Measurements from ENCODE around the gene RPL21.

The RPL21 gene

DNA sequence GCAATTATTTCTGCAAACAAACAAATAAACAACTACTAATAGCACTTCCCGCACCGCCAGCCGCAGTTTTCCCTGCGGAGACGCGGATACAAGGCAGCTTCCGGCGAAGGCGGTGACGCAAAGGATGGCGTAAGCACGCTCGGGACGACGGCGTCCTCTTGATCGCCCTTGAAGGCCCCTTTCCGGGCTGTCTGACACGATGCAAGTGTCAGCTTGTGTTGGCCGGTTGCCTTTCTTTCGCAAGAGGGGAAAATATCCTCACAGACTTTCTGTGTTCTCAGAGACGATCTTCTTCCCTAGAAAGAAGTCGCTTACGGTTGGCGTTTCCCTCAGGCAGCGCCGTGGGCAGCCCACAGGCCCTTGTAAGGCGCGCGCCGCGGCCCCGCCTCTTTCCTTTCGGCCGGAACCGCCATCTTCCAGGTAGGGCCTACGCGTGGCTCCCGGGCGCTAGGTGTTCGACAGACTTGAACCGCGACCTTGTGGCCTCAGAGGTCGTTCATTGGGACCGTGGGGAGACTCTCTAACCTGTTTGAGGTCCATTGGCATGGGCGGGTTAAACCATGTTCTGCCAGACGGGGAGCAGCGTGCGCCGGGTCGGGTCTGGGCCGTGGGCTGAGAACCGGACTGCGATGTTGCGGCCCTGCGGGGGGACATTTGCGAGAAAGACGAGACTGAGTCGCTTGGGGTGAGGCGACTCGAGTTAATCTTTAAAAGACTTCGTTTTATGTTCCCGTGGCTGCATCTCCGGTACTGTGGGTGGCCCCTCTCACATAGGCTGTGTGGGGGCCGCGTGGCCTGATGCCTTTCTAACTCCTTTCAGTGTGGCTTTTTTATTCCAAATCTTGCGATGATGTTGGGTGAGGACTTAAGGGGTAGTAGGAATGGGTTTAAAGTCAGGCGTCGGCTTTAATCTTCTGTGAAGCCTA lies at the start of gene RPL21:
RPL21 (plus strand) TSS at position 393 of the 926 bp plus-strand sequence. CDS start 2,219 bp downstream, outside the sequence.
- TF ChIP-seq, protein P1, sequence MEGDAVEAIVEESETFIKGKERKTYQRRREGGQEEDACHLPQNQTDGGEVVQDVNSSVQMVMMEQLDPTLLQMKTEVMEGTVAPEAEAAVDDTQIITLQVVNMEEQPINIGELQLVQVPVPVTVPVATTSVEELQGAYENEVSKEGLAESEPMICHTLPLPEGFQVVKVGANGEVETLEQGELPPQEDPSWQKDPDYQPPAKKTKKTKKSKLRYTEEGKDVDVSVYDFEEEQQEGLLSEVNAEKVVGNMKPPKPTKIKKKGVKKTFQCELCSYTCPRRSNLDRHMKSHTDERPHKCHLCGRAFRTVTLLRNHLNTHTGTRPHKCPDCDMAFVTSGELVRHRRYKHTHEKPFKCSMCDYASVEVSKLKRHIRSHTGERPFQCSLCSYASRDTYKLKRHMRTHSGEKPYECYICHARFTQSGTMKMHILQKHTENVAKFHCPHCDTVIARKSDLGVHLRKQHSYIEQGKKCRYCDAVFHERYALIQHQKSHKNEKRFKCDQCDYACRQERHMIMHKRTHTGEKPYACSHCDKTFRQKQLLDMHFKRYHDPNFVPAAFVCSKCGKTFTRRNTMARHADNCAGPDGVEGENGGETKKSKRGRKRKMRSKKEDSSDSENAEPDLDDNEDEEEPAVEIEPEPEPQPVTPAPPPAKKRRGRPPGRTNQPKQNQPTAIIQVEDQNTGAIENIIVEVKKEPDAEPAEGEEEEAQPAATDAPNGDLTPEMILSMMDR (IDR thresholded peaks at IDR 0.05; ENCODE audit: poor library complexity, severe bottlenecking): no peak
- Histone ChIP-seq H3K27ac (ENCODE audit: poor library complexity, severe bottlenecking) (peak within 1 kb of the TSS; percentile 80), H3K27me3 (ENCODE audit: insufficient read depth, poor library complexity, severe bottlenecking) (no peaks in the 10 kb centered on the region), H3K4me3 (ENCODE audit: severe bottlenecking) (peak within 1 kb of the TSS; percentile 93), H3K4me1 (ENCODE audit: insufficient read depth, poor library complexity, severe bottlenecking) (peaks cover 6% of the 10 kb centered on the region), H3K36me3 (ENCODE audit: low read depth) (peaks cover 50% of the 10 kb centered on the region), H3K9me3 (ENCODE audit: severe bottlenecking) (no peaks in the 10 kb centered on the region)
- ATAC-seq (ENCODE audit: low read depth) (peak; percentile 92), DNase-seq (ENCODE audit: low spot score) (peak; percentile 91)

DNA sequence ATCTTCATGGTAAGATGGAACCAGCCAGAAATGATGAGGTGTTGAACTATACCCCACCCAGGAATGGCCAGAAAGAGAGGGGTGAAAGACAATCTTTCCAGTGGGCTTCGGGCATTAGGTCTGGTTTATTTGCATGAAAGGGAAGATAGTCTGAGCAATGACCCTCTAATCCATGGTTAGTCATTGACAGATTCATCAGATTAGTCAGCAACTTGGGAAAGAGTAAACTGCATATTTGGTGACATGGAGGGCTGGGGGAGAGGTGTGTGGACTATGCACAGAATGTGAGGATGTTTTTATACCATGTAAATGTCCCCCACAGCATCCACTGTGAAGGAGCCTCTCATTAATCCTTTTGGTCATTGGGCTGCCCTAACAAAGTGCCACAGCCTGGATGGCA lies 49.7 kb upstream of the RPL21 start:
- no peaks in the 10 kb centered on the region for H3K4me1 ChIP-seq (ENCODE audit: insufficient read depth, poor library complexity, severe bottlenecking)
- no peaks in the 10 kb centered on the region for H3K9me3 ChIP-seq (ENCODE audit: severe bottlenecking)
- TF ChIP-seq, protein P1 (IDR thresholded peaks at IDR 0.05; ENCODE audit: poor library complexity, severe bottlenecking): no peak
- no peak overlapping the region for H3K27ac ChIP-seq (ENCODE audit: poor library complexity, severe bottlenecking)
- no peak for DNase-seq (ENCODE audit: low spot score)
- no peak for ATAC-seq (ENCODE audit: low read depth)
- no peak overlapping the region for H3K4me3 ChIP-seq (ENCODE audit: severe bottlenecking)
- H3K36me3 ChIP-seq (ENCODE audit: low read depth): no peaks in the 10 kb centered on the region
- H3K27me3 ChIP-seq (ENCODE audit: insufficient read depth, poor library complexity, severe bottlenecking): no peaks in the 10 kb centered on the region

DNA sequence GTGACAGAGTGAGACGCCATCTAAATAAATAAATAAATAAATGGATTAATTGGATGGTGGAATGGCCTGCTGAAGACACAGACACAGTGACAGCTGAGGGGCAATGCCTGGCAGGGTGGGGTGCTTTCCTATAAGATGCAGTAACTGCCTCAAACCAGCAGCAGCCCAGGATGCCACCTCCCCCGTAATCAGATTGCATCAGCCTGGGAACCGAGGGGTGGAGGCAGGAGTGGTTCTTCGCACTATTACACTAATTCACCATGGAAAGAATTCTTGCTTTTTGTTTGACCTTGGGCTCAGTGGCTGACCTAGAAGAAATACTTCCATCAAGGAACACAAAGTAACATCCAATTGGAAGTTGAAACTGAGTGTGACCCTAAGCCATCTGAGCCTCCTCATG lies 48.2 kb upstream of the RPL21 start:
- H3K4me1 ChIP-seq (ENCODE audit: insufficient read depth, poor library complexity, severe bottlenecking): no peaks in the 10 kb centered on the region
- TF ChIP-seq, protein P1 (IDR thresholded peaks at IDR 0.05; ENCODE audit: poor library complexity, severe bottlenecking): no peak
- ATAC-seq (ENCODE audit: low read depth) (no peak), DNase-seq (ENCODE audit: low spot score) (no peak)
- no peaks in the 10 kb centered on the region for H3K27me3 ChIP-seq (ENCODE audit: insufficient read depth, poor library complexity, severe bottlenecking)
- H3K36me3 ChIP-seq (ENCODE audit: low read depth): no peaks in the 10 kb centered on the region
- H3K9me3 ChIP-seq (ENCODE audit: severe bottlenecking): no peaks in the 10 kb centered on the region
- H3K27ac ChIP-seq (ENCODE audit: poor library complexity, severe bottlenecking): no peak overlapping the region
- no peak overlapping the region for H3K4me3 ChIP-seq (ENCODE audit: severe bottlenecking)

DNA sequence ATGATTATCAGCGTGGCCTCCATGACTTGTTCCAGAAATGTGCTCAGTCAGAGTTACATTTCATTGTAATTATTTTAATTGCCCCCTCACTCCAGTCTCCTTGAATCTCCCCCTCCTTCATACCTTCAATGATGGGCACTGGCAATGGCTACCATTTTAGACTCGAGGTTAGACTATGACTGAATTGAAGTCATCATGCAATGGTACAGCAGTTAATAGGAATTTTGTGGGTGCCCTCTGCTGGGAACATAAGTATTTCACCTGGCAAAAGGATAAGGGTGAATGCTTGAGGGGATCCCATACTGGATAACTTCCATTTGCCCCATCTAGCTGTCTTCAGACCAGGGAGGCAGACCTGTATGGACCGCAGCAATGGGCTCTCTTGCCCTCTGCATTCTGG lies 47.5 kb upstream of the RPL21 start:
- ATAC-seq (ENCODE audit: low read depth) (no peak), DNase-seq (ENCODE audit: low spot score) (no peak)
- TF ChIP-seq, protein P1 (IDR thresholded peaks at IDR 0.05; ENCODE audit: poor library complexity, severe bottlenecking): peak; percentile 46
- Histone ChIP-seq H3K36me3 (ENCODE audit: low read depth) (no peaks in the 10 kb centered on the region), H3K27me3 (ENCODE audit: insufficient read depth, poor library complexity, severe bottlenecking) (no peaks in the 10 kb centered on the region), H3K4me3 (ENCODE audit: severe bottlenecking) (no peak overlapping the region), H3K9me3 (ENCODE audit: severe bottlenecking) (no peaks in the 10 kb centered on the region), H3K4me1 (ENCODE audit: insufficient read depth, poor library complexity, severe bottlenecking) (no peaks in the 10 kb centered on the region), H3K27ac (ENCODE audit: poor library complexity, severe bottlenecking) (no peak overlapping the region)

DNA sequence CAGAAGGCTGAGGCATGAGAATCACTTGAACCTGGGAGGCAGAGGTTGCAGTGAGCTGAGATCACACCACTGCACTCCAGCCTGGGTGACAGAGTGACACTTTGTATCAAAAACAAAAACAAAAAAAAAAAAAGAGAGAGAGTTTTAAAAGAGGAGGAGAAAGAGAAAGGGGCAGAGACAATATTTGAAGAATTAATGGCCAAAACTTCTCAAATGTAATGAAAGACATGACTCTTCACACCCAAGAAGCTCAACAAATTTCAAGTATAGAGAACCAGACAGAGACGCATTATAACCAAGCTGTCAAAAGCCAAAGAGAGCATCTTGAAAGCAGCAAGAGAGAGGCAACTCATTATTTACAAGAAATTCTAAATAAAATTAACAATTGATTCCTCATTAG lies 42.8 kb upstream of the RPL21 start:
- Histone ChIP-seq H3K36me3 (ENCODE audit: low read depth) (no peaks in the 10 kb centered on the region), H3K4me3 (ENCODE audit: severe bottlenecking) (no peak overlapping the region), H3K27me3 (ENCODE audit: insufficient read depth, poor library complexity, severe bottlenecking) (no peaks in the 10 kb centered on the region), H3K9me3 (ENCODE audit: severe bottlenecking) (no peaks in the 10 kb centered on the region), H3K27ac (ENCODE audit: poor library complexity, severe bottlenecking) (no peak overlapping the region), H3K4me1 (ENCODE audit: insufficient read depth, poor library complexity, severe bottlenecking) (no peaks in the 10 kb centered on the region)
- DNase-seq (ENCODE audit: low spot score) (no peak), ATAC-seq (ENCODE audit: low read depth) (no peak)
- TF ChIP-seq, protein P1 (IDR thresholded peaks at IDR 0.05; ENCODE audit: poor library complexity, severe bottlenecking): no peak
